HG03571 (cell line): ENCODE measurements around the gene CERS6.
"Not testable (repeated sequence)": the region's sequence is repeated elsewhere in the genome, so short reads cannot be mapped to it uniquely, and the experiment has no call there.

Experiments used
- ATAC-seq: cut with Tn5 transposase; IDR thresholded peaks from one replicate; pipeline ENCODE4 v1.9.1; 2021; ENCODE audit not compliant: unreplicated experiment

CERS6 gene

DNA sequence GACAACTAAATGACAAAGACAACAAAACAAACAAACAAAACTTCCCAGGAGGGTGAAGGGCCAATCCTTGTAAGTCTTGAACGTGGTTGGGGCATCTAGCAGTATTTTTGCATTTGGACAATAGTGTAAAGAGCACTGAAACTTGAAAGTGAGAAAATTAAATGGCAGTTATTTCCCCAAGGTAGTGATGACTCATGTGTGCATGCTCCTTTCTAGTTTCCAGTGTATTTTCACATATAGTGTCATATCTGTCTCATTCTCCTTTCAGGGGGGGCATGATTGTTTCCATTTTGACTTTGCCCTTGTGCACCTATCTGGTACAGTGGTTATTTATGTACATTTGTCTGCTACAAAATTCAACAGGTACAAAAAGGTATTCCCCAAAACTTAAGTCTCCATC, 39.5 kb downstream of the CERS6 start:
- peak; percentile 82 for ATAC-seq

DNA sequence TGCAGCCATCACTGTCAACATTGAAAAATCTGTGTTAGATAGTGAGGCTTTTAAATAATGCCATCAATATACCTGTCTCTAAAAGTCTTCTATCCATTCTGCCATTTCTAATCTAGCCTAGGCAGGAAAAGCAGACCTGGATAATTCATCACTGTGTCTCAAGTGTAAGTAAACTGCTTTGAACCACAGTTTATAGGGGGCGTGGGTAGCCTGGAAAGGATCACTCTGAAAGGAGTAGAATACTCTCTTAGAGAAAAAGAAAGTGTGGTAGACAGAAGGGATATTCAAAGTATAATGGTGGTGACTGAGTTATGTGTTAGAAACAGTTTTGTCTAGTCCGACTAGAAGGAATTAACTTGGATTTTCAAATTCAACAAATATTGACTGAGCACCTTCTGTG, 40.8 kb downstream of the CERS6 start:
- no peak for ATAC-seq

DNA sequence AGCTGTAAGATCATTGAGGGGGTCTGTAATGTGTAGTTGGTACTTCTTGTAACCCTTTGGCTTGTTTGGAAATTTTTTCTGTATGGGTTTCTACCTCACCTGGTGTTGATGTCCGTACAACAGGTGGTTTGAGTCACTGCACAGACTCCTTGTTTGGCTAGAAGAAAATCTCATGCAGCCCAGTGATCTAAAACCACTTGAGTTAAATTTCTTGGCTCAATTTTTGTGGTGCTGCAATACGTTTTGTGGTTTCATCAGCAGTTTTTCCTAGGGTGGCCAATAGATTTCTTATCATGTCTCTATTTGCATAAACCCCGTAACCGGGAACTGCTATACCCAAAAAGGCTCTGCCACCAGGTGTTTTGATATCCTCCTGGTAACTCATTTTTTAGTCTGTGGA, 43.4 kb downstream of the CERS6 start:
- no peak for ATAC-seq

DNA sequence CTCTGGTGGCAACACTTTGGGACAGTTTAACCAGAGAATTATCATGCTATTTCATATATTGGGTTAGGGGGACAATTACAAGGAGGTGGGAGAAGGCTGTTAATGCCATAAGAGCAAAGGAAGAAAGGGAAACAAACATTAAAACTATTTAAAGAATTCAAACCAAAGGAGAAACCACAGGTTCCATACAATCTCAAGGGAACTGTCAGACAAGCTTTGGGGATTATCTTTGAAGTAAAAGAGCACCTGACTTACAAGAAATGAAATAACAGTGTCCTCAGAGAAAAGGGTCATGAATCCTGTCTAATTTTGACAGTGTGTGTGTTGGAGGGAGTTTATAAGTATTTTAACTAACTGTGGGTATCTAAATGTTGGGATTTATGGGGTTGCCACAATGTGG, 44.4 kb downstream of the CERS6 start:
- no peak for ATAC-seq

DNA sequence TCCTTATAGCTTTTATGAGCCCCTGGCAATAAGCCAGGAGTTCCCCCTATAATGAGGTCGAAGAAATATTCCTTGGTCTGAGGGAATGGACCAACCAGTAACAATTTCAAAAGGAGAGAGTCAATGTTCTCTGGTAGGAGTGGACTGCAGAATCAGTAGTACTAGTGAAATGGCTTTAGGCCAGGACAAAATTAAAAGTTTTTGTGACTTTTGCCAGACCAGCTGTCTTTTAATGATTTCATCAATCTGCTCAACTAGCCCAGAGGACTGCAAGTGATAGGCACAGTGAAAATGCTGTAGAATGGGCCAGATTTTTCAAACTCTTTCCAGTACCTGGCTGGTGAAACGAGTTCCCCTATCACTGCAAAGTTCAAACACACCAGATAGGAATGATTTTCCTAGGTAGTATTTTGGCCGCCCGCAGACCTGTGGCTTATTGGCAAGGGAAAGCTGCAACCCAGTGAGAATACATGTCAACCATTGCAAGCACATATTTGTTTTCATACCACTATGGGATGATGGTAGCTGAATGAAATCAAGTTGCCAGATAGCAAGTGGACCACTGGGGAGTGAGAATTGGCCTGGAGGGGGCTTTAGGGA, 45.5 kb downstream of the CERS6 start:
- no peak for ATAC-seq

DNA sequence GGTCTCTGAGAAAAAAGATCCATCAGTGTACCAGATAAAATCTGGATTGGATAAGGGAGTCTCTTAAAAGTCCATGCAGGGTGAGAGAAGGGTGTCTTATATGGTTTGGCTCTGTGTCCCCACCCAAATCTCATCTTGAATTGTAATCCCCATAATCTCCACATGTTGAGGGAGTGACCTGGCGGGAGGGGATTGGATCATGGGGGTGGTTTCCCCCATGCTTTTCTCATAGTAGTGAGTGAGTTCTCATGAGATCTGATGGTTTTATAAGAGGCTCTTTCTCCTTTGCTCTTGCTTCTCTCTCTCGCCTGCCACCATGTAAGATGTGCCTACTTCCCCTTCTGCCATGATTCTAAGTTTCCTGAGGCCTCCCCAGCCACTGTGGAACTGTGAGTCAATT, 46.8 kb downstream of the CERS6 start:
- ATAC-seq, result not testable (repeated sequence)

DNA sequence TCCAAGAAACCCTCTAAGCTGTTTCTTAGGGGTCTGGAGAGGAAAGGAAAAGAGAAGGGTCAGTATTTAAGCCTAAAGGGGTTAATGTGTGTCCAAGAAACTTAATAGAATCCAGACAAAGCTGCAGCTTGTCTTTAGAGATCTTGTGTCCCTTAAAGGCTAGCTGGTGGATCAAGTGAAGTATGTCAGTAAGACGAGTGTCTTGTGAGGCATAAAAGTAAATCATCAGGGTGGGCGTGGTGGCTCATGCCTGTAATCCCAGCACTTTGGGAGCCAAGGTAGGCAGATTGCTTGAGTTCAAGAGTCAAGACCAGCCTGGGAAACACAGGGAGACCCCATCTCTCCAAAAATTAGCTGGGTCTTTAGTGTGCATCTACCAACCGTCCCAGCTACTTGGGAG, 47.8 kb downstream of the CERS6 start:
- ATAC-seq, result no peak

DNA sequence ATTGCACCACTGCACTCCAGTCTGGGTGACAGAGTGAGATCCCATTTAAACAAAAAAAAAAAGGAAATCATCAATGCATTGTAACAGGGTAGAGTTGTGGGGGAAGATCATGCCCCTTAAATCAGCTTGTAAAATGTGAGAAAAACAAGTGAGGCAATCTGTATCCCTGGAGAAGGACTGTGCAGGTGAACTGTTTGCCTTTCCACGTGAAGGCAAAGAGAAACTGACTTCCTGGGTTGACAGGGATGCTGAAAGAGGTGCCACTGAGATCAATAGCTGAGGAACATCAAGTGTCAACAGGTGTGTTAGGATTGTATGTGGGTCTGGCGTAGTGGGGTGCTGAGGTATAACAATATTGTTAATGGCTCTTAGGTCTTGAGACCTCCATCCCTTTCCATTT, 48.3 kb downstream of the CERS6 start:
- no peak for ATAC-seq

DNA sequence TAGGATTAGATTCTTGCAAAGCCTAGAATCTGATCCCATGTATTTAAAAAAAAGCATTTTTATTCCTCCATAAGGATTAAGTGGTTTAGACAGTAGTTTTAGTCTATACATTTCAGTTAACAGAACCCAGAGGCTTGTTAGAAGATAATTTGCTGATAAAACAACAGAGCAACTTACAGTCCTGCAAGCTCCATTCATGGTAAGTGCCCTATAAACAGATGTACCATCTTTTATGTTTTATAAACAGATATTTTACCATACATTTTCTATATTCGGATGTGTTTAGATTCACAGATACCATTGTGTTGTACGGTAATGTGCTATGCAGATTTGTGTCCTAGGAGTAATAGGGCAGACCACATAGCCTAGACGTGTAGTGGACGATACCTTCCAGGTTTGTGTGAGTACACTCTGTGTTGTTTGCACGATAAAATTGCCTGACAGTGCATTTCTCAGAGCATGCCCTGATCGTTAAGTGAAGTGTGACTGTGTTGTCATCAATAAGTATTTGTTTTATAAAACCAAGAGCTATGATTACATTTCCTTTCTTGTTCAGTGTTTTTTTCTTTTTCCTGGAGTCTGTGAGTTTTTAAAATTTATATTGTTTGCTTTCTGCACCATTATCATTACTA, 54.2 kb downstream of the CERS6 start:
- no peak for ATAC-seq

DNA sequence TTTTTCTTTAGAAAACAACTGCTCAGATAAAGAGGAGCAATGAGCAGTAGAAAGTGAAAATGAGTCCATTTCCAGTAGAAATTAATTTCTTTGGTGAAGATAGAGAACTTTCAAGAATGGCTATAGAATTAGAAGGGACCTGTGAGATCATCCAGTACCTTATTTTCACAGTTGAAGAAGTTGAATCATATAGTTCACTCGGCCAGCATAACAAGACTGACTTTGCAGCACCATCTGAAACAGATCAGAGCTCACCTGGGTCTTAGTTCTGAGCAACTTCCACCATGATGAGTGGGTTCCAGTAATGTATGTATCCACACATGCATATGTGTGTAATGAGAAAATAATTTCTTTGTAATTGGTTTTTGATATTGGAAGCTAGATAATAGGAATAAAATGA, 58.6 kb downstream of the CERS6 start:
- ATAC-seq, result no peak

DNA sequence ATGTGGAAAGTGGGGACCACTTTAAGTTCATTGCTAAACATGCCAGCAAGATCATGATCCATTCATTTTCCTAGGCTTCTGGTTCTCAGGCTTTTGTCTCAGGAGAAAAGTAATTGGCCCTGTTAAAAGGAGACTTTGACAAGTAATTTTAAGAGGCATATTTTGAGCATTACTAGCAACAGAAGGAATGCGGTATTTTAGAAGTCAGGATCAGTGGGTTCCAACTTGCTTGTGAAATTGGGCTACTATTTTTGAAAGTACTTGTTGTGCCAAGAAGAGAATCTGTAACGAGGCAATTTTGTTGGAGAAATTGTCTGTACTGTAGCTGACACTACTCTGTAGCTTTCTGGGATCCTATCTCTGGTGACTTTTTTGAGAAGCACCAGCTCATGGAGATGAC, 59.4 kb downstream of the CERS6 start:
- no peak for ATAC-seq

DNA sequence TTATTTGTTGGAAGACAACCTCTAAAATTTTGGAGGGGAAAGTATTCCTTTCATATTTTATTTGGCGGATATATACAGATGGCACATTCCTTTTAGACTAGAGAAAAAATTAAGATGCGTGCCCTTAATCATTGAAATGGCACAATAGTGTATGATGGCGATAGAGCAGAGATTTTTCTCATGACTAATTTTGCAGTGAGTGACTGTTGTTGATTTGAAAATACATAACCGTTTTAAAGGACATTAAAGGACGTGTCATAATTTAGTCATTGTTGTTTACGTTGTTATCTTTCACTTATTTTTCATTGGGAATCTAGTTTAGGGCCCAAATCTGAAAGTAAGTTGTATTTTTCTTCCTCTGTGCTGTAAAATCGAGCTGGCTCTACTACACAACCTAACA, 61.7 kb downstream of the CERS6 start:
- no peak for ATAC-seq

DNA sequence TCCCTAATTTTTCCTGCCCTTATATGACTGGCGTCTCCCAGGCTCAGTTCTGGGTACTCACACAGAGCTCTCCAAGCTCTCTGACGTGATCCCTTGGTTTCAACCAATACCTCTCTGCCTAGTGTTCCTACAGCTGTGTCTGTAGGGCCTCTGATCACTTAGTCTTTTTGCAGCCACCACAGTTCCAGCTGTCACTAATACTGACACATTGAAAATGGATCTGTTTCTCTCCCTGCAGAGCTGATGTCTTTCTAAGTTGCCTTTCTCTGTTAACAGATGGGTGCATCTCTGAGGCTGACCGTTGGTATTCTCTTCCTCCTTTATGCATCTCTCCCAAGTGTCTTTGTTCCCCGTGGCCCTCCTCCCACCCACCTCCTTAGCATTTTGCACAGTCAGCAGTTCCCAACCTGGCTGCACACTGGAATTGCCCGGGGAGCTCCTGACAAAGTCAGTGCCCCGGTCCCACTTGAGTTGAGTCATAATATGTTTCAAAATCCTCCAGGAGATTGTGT, 62.5 kb downstream of the CERS6 start:
- no peak for ATAC-seq

DNA sequence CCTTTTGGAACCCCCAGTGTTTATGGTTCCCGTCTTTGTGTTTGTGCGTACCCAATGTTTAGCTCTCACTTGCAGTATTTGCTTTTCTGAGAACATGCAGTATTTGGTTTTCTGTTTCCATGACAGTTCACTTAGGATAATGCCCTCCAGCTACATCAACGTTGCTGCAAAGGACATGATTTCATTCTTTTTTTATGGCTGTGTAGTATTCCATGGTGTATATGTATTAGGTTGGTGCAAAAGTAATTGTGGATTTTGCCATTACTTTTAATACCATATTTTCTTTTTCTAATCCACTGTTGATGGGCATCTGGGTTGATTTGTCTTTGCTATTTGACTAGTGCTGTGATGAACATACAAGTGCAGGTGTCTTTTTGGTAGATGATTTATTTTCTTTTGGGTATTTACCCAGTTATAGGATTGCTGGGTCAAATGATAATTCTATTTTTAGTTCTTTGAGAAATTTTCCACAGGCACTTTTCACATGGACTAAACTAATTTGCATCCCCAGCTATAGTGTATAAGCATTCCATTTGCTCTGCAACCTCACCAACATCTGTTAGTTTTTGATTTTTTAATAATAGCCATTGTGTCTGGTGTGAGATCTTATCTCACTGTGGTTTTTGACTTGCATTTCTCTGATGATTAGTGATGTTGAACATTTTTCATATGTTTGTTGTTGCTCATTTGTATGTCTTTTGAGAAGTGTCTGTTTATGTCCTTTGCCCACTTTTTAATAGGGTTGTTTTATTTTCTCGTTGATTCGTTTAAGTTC, 63.6 kb downstream of the CERS6 start:
- no peak for ATAC-seq

DNA sequence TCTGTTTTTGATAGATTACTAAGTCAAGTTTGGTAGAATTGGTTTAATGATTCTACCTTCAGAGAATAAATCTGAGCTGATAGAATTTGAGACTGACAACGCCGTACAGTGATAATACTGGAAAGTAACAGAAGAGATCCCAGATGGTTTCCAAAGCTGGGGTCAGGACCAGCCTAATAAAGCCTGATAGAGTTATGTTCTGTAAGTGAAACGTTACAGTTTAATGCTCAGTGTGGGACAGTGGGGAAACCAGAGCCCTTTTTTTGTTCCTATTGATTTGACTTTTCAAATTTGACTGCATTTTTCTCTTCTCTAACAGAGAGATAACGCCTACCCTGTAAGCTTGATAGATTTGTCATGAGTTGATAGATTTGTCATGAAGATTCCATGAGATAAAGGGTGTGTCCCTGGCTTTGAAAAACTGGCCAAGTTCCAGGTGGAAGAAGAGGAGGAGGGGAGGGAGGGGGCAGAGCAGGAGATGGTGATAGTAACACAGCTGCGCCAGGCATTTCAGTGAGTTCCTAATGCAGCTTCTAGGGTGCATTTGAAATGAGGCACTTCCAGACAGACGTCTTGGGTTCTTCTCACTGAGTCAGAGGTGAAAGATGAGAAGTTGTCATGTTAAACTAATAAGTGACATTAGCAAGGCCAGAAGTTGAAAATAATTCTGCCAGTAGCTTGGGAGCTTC, 65.1 kb downstream of the CERS6 start:
- no peak for ATAC-seq

DNA sequence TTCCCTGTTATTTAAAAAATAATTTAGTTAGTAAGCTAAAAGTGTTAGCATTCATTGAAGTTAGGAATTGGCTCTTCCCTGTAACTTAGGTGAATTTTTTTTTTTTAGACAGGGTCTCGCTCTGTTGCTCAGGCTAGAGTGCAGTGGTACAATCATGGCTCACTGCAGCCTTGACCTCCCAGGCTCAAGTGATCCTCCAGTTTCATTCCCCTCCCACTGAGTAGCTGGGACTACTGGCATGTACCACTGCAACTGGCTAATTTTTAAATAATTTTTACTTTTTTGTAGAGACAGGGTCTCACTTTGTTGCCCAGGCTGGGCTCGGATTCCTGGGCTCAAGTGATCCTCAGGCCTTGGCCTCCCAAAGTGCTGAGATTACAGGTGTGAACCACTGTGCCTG, 66.4 kb downstream of the CERS6 start:
- ATAC-seq, result no peak

DNA sequence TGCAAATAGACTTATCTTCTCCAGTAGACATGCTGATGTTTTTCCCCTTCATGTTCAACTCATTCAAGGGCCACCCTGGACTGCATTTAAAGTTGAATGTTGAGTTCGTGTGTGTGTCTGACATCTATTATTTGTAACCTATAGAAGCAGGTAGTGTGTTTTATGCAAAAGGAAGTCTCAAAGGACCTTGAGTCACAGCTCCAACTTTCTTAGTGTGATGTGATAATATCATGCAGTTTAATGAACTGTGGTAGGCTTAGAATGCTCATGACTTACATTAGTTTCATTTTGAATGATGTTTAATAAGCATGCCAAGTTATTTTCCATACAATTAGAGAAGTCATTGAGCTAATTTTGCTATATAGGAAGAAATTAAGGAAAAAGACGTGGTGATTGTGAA, 67.9 kb downstream of the CERS6 start:
- no peak for ATAC-seq

DNA sequence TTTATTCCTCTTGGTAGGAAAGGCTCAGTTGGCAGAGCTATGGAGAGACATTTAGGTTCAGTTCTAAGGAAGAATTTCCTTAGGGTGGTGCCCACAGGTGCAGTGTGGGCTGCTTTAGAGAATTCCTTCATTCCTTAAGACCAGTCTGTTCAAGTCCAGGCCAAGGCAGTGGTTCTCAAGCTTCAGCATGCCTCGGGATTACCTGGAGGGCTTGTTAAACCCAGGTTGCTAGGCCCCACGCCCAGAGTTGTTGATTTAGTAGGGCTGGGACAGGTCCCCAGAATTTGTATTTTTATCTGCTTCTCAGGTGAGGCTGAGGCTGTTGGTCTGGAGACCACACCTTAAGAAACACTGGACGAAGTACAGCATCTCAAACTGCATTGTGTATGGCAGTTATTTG, 68.9 kb downstream of the CERS6 start:
- ATAC-seq, result no peak

DNA sequence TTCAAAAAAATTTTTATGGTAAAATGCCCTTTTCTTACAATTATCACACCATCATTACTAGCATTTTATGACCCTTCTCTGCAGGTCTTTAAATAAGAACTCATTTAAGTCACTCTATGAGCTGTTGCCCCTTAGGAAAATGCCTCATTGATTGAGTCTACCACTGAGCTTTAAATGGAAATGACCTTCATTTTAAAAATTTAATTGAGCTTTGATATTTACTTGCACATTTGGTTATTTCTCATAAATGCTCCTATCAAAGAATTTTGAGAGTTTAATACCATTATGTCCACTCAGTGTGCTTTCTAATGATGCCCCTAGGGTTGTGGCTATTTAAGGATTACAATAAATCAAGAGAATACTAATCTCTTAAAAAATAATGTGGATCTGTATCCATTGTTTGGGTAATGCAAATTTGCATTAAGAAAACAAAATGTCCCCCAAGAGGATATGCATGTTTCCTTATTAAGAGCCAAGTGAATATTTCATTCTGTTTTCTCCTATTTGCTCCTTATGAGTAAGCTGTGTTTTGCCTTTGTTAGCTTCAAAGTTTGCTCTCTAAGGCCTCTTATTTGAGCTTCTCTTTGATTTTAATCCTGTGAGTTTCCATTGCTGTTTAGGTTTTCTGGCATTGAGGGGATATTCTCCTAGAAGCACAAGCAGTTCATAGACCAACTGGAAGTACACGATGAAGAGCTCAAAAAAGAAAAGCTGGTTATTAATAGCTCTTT, 69.8 kb downstream of the CERS6 start:
- ATAC-seq, result no peak

DNA sequence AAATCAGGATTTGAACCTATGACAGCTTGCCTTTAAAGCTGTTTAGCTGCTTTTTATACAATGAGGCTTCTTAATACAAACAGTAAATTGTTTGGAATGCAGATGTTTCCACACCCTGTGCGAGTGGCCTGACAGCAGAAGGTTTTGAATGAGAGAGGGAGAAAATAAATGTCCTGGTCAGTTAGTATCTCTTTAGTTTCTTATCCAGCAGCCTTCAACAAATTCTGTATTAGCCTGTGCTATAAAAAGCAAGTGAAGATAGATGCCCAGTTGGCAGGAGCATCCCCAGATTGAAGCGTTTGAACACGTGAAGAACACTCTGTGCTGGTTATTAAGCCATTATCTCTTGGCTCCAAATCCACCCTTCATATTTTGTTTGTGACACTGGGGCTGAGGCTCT, 70.6 kb downstream of the CERS6 start:
- no peak for ATAC-seq

DNA sequence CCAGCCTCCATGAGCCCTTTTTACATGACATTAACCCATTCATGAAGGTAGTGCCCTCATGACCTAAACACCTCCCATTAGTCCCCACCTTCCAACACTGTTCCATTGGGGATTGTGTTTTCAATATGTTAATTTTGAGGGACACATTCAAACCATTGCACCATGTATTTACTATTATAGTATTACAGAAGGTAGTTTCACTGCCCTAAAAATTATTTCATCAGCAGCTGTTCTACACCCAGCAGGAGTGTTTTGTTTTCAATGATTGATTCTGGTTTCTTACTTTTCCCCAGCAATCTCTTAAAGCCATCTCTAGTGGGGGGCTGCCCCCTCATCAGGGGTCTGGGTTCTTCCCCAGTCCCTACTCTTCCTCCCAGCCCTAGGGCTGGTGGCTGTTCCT, 71.9 kb downstream of the CERS6 start:
- no peak for ATAC-seq
